GM18909 (cell line): ENCODE results near the gene MAP3K10.
"Not testable (repeated sequence)": the region's sequence is repeated elsewhere in the genome, so short reads cannot be mapped to it uniquely, and the experiment has no call there.

Experiments used
- ATAC-seq: cut with Tn5 transposase; IDR thresholded peaks from one replicate; pipeline ENCODE4 v1.9.1; 2021; ENCODE audit warnings: mild to moderate bottlenecking; ENCODE audit not compliant: unreplicated experiment, poor library complexity

Gene MAP3K10

DNA sequence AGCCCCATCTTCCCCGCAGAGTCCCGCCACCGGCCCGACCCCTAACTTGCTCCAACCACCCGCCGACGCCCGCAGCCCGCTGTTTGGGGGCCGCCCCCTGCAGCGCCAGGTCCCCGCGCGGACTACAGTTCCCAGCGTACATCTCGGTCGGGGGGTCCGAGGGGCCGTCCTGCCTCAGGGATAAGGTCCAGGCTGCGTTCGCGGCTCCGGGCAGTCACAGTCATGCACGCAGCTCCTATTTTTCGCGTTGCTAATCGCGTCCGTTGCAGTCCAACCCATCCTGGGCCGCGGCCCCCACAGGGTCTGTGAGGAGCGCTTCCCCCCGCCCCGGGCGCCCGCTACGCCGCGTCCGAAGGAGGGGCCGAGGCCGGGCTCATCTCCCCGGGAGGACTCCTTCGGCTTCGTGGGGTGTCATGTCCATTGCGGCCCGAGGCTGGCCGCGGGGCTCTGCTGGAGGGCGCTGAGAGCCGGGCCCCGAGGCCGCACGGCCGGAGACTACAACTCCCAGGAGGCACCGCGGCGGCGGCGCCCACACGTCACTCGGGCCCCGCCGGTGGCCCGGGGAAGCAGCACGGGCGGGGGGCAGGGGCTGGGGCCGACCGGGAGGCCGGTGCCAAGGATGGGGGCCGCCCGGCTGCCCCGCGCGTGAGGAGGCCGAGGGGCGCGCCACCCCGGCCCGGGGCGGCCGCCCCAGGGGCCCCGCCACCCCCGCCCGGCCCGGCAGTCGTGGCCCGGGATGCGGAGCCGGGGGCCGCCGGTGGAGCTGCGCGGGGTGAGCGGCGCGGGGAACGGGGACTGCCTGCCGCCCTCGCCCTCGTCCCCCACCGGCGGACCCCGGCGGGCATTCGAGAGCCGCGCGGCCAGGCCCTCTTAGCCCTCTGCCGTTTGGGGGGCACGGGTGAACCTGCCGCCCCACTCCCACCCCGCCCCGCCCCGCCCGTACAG is at the start of gene MAP3K10:
Gene MAP3K10, plus strand, starts transcription at position 536 of the 945 bp plus-strand sequence. CDS start 606 bp downstream, outside the sequence.
- ATAC-seq = peak; percentile 77

DNA sequence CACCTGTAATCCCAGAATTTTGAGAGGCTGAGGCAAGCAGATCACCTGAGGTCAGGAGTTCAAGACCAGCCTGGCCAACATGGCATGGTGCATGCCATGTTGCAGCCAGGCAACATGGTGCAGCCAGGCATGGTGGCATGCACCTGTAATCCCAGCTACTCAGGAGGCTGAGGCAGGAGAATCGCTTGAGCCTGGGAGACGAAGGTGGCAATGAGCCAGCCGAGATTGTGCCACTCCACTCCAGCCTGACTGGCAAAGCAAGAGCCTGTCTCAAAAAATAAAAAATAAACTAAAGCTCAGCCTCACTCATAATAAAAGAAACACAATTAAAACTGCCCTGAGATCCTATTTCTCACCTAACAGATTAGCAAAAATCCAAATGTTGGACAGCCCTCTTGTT is 49.7 kb upstream of the MAP3K10 start:
- no peak for ATAC-seq

DNA sequence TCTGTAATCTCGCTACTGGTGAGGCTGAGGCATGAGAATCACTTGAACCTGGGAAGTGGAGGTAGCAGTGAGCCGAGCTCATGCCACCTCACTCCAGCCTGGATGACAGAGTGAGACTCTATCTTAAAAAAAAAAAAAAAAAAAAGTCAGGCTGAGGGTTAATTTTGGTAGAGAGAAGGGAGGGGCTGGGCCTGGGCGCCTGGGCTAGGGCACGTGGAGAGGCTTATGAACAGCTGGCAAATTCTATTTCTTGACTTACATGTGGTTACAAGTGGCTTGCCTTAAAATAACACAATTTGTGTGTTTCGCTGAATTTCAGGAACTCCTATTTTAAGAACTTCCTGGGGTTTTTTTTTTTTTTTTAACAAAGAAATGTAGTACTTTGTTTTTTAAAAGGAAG is 47.6 kb upstream of the MAP3K10 start:
- peak; percentile 63 for ATAC-seq

DNA sequence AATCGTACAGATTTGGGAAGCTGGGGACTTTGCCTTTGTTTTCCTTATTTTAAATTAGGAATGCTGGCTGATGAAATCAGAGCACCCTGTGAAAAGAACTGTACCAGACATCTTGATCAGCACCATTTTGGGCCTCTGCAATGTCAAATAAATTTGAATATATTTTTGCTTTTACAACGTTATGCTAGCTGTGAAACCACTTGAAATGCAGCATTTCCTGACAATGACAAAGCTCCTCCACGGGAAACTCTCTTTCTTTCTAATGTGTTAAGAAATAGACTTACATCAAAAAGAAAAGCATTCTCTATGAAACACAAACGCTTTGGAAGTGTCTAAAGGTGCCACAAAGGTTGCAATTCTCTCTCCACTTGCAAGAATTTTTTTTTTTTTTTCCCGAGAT is 47.1 kb upstream of the MAP3K10 start:
- ATAC-seq = no peak

DNA sequence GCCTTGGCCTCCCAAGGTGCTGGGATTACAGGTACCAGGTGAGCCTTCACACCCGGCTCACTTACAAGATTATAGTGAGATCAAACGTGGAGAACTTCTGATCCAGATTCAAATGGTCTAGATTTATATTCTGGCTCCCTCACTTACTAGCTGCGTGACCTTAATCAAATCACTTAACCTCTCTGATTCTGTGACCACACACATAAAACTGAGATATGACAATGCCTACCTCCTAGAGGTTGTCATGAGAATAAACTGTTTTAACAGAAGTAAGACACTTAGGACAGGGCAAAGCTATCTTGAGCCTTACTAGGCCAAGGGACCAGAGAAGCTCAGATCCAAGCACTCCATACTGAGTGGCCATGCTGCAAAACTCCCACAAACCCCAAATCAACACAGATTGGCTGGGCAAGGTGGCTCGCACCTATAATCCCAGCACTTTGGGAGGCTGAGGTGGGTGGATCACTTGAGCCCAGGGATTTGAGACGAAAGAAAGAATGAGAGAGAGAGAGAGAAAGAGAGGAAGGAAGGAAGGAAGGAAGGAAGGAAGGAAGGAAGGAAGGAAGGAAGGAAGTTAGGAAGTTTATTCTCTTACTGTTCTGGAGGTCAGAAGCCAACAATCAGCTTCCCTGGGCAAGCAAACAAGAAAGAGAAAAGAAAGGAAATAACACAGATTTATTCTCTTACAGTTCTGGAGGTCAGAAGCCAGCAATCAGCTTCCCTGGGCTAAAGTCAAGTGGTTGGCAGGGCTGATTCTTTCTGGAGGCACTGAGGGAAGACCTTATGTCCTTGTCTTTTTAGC is 46.1 kb upstream of the MAP3K10 start:
- ATAC-seq = no peak

DNA sequence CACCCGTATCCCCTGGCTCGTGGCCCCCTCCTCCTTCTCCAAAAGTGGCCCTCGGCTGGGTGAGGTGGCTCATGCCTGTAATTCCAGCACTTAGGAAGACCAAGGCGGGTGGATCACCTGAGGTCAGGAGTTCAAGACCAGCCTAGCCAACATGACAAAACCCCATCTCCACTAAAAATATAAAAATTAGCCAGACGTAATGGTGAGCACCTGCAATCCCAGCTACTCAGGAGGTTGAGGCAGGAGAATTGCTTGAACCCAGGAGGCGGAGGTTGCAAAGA is 45.5 kb upstream of the MAP3K10 start:
- not testable (repeated sequence) for ATAC-seq

DNA sequence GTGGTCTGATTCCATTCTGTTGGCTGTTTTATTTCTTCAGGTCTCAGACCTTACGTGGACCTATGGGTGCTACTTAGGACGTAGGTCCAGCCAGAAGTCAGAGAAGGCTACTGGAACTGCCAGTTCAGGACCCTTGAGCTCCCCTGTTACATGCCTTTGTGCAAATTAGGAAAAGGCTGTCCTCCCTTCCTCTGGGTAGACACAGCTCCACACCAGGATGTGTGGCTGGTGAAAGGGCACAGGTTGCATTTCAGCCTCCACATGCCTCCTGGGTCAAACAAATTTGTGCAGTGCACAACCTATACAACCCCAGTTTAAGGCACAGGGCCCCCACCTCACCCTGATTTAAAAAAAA is 43.9 kb upstream of the MAP3K10 start:
- ATAC-seq = no peak

DNA sequence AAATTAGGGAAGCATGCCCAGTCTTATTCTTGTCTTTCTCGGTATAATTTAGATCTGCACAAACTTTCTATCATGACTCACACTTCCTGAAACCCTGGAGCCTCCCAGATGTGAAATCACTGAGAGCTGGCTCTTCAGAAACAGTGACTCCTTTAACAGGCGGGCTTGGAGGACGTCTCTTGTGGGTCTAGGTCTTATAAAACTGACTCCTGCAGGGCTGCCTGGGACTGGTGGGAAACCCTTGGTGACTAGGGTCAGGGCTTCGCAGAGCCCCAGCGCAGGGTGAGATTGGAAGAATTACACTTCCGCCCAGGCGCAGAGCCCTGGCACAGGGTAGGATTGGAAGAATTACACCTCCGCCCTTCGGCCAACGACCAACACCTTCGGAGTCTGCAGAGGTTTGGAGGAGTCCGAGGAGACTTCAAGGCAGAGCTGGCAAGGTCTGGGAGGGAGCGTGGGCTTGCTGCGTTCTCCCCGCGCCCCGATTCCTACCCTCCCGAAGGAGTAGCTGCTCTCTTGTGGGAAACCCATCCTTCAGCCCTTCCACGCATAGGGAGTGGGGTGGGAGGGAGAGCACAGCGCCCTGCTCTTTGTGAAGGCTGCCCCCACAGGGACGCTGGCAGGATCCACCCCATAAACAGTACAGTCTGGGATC is 43.4 kb upstream of the MAP3K10 start:
- ATAC-seq = no peak

DNA sequence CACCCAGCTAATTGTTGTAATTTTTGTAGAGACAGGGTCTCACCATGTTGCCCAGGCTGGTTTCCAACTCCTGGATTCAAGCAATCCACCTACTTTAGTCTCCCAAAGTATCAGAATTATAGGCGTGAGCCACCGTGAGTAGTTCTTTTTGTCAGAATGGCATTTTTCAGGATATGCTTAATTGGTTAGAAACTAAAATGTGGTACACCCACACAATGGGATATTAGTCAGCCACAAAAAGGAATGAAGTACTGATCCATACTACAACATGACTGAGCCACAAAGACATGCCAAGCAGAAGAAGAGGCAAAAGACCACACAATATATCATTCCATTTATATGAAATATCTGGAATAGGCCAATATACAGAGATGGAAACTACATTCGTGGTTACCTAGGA is 41.7 kb upstream of the MAP3K10 start:
- no peak for ATAC-seq

DNA sequence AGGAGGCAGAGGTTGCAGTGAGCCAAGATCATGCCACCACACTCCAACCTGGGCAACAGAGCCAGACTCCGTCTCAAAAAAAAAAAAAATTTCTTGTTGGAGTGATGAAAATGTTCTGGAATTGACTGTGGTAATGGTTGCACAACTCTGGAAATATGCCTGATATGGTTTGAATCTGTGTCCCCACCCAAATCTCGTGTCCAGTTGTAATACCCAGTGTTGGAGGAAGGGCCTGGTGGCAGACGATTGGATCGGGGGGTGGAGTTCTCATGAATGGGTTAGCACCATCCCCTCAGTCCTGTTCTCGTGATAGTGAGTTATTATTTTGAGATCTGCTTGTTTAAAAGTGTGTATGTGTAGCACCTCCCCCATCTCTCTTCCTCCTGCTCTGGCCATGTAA is 41.1 kb upstream of the MAP3K10 start:
- ATAC-seq = no peak

DNA sequence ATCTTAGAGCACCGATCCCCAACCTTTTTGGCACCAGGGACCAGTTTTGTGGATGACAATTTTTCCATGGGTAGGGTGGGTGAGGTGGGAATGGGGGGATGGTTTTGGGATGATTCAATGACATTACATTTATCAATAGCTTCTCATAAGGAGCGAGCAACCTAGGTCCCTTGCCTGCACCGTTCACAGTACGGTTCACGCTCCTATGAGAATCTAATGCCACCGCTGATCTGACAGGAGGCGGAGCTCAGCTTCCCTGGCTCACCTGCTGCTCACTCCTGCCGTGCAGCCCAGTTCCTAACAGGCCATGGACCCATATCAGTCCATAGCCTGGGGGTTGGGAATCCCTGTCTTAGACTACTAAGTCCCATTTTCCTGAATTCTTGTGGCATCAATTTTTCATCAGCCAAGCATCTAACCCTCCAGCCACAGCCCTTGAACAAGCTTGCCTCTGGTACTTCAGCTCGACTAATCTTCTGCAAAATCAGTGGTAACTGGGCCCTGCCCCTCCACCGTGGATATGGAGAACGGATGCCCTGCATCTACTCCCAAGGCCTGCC is 37.0 kb upstream of the MAP3K10 start:
- ATAC-seq = no peak

DNA sequence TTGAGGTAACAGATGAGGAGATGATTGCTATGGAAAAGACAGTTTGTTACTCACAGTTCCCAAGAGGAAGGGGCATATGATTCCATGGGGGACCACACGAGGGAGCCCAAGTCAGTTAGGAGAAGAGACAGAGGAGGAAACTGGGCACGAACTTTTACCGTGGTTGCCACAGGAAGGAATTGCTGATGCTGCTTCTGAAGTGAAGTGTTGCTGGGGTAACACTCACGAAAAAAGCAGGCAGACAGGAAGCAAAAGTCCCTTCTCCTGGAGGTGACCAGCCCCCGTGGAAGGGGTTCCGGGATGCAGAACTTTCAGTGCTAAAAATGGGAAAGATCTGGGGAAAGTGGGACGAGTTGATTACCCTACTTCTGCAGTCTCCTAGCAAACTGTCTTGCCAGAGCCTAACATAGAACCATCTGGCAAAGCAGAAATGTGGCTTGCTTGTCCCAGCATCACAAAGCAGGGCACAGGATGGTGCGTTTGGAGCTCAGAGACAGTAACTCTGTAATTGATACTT is 35.4 kb upstream of the MAP3K10 start:
- no peak for ATAC-seq

DNA sequence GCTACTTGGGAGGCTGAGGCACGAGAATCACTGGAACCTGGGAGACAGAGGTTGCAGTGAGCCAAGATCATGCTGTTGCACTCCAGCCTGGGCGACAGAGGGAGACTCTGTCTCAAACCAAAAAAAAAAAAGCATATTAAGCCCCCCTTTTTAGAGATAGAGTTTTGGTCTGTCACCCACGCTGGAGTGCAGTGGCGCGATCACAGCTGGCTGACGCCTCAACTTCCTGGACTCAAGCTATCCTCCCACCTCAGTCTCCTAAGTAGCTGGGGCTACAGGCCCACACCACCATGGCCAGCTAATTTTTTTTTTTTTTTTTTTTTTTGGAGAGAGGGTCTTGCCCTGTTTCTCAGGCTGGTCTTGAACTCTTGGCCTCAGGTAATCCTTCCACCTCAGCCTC is 34.2 kb upstream of the MAP3K10 start:
- ATAC-seq = no peak

DNA sequence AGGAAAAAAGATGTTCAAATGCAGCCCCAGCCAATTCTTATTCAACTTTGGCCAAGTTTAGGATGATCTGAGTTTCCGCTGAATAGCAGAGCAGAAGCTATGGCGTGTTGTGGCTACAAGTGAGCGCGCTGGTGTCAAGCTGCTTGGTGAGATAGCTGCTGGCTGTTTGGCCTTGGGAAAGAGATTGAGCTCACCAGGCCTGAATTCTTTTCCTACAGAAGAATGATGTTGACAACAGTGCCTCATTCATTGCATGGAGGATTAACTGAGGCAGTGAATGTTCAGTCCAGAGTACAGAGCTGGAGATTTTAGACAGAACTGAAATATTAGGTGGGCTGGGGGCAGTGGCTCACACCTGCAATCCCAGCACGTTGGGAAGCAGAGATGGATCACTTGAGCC is 31.5 kb upstream of the MAP3K10 start:
- no peak for ATAC-seq

DNA sequence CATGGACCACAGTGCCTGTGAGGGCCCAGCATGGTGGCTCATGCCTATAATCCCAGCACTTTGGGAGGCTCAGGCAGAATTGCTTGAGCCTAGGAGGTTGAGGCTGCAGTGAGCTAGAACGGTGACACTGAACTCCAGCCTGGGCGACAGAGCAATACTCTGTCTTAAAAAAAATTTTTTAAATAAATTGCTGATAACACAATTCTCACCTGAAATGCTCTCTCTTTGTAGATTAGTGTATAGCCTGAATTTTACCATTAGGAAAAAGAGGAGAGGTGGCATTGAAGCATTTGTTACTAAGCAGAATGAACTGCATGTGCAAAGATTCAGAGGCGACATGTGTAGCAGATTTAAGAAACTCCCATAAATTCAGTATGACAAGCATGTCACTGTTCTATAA is 29.1 kb upstream of the MAP3K10 start:
- ATAC-seq = no peak

DNA sequence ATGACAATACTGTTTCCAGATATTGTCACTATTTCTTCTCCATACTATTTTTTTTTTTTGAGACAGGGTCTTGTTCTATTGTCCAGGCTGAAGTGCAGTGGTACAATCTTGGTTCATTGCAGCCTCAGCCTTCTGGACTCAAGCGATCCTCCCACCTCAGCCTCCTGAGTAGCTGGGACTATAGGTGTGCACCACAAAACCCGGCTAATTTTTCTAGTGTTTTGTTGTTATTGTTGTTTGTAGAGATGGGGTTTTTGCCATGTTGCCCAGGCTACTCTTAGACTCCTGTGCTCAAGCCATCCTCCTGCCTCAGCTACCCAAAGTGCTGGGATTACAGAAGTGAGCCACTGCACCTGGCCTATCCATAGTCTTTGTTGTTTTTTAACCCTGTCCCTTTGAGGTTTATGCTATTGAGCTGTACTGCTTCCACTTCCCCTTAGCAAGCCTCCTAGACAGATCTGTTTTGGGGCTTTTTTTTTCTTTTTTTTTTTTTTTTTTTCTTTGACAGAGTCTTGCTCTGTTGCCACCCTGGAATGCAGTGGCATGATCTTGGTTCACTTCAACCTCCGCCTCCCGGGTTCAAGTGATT is 27.6 kb upstream of the MAP3K10 start:
- ATAC-seq = no peak

DNA sequence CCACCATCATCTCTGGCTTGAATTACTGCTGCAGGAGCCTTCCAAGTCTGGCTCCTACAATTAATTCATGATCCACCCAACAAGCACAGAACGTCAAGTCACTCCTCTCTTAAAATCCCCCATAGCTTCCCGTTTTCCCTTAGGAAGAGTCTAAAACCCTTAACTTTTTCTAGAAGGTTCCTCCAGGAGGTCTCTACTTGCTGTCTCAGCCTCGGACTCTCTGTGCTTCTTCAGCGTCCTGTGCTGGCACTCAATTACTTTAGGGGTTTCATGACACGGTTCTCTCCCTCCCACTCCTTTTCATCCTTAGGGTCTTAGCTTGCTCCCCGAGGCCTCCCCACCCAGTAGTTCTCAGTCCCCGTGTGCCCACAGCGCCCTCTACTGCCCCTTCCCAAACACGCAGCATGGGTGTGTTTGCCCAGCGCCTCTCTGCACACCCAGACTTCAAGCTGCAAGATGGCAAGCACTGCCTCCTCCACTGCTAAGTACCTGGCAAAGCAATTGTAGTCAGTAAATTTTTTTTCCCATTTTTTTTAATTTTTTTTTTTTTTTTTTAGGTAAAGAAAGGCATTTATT is 25.8 kb upstream of the MAP3K10 start:
- no peak for ATAC-seq

DNA sequence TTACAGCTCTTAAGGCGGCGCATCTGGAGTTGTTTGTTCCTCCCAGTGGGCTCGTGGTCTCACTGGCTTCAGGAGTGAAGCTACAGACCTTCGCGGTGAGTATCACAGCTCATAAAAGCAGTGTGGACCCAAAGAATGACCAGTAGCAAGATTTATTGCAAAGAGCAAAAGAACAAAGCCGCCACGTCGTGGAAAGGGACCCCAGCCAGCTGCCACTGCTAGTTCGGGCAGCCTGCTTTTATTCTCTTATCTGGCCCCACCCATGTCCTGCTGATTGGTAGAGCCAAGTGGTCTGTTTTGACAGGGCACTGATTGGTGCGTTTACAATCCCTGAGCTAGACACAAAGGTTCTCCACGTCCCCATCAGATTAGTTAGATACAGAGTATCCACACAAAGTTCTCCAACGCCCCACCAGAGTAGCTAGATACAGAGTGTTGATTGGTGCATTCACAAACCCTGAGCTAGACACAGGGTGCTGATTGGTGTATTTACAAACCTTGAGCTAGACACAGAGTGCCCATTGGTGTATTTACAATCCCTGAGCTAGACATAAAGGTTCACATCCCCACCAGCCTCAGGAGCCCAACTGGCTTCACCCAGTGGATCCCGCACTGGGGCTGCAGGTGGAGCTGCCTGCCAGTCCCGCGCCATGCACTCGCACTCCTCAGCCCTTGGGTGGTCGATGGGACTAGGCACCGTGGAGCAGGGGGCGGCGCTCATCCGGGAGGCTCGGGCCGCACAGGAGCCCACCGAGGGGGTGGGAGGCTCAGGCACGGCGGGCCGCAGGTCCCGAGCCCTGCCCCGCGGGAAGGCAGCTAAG is 21.5 kb upstream of the MAP3K10 start:
- not testable (repeated sequence) for ATAC-seq
